Common myeloid progenitor, CD34-positive (primary cell): ENCODE measurements around the gene MYO15A.
A peak's percentile ranks its signal among the peaks of the same experiment; 100 is the strongest.
"Not testable (repeated sequence)": the region's sequence is repeated elsewhere in the genome, so short reads cannot be mapped to it uniquely, and the experiment has no call there.

Experiments
- CTCF ChIA-PET: fragments of 350-600 bp; sonication (Branson Sonifier 250); formaldehyde crosslinking; loops from one replicate; lab custom pipeline; 2021; ENCODE audit warnings: antibody characterized with exemption; lab: Charles Lee
- POLR2A ChIA-PET: fragments of 350-600 bp; sonication (Branson Sonifier 250); formaldehyde crosslinking; loops from one replicate; lab custom pipeline; 2021; ENCODE audit warnings: antibody characterized with exemption; lab: Charles Lee
- DNase-seq, 3 donors: peaks; one replicate each; pipeline versions ENCODE4 v3.0.0 to v3.0.0-alpha.2; 2013
- H3K27ac ChIP-seq, 2 experiments: 1 replicate in 1 of 2; 2 replicates in 1 of 2; pipeline ENCODE4 v1.7.0; 2013; ENCODE audit warnings: inconsistent platforms in 2 of 2, low read length in 2 of 2, mild to moderate bottlenecking in 2 of 2, low read depth in 1 of 2, moderate library complexity in 1 of 2; ENCODE audit not compliant: severe bottlenecking in 2 of 2, insufficient read depth in 1 of 2, poor library complexity in 1 of 2
- H3K27me3 ChIP-seq, 5 experiments: replicated peaks in 2 of 5; 1 replicate in 3 of 5; 2 replicates in 2 of 5; pipeline versions ENCODE4 v1.6.1 to v1.7.0; 2013; ENCODE audit warnings: low read length in 4 of 5, mild to moderate bottlenecking in 2 of 5, moderate library complexity in 2 of 5, inconsistent platforms in 1 of 5; ENCODE audit not compliant: insufficient read depth in 5 of 5, control insufficient read depth in 4 of 5
- H3K36me3 ChIP-seq, 4 experiments: 1 replicate in 2 of 4; 2 replicates in 2 of 4; pipeline versions ENCODE4 v1.6.1 to v1.7.0; 2013; ENCODE audit warnings: low read length in 3 of 4, control low read depth in 1 of 4, mild to moderate bottlenecking in 1 of 4; ENCODE audit not compliant: control insufficient read depth in 4 of 4, insufficient read depth in 4 of 4
- H3K4me1 ChIP-seq, 4 experiments: 1 replicate in 3 of 4; 2 replicates in 1 of 4; pipeline versions ENCODE4 v1.6.1 to v1.7.1; 2013; ENCODE audit warnings: low read length in 3 of 4, mild to moderate bottlenecking in 3 of 4, control low read depth in 1 of 4, inconsistent platforms in 1 of 4, moderate library complexity in 1 of 4; ENCODE audit not compliant: control insufficient read depth in 4 of 4, insufficient read depth in 4 of 4; ENCODE audit errors: control extremely low read depth in 1 of 4
- H3K4me3 ChIP-seq, 7 experiments: 1 replicate in 4 of 7; 2 replicates in 3 of 7; pipeline versions ENCODE4 v1.5.1 to v1.7.0; 2013; ENCODE audit warnings: mild to moderate bottlenecking in 7 of 7, low read length in 6 of 7, moderate library complexity in 6 of 7, inconsistent platforms in 2 of 7, low read depth in 2 of 7, control low read depth in 1 of 7; ENCODE audit not compliant: insufficient read depth in 4 of 7, control insufficient read depth in 1 of 7; ENCODE audit errors: extremely low read depth in 1 of 7
- H3K9me3 ChIP-seq, 5 experiments: 1 replicate in 4 of 5; 2 replicates in 1 of 5; pipeline versions ENCODE4 v1.6.1 to v1.7.1; 2013; ENCODE audit warnings: low read length in 4 of 5, mild to moderate bottlenecking in 2 of 5, inconsistent platforms in 1 of 5, low read depth in 1 of 5, moderate library complexity in 1 of 5; ENCODE audit not compliant: control insufficient read depth in 4 of 5, insufficient read depth in 2 of 5; ENCODE audit errors: control extremely low read depth in 1 of 5
- WGBS: methylation state at CpG from one replicate; pipeline ENCODE4 v1.1.5; 2013; ENCODE audit not compliant: insufficient coverage; 5-methylcytosine and 5-hydroxymethylcytosine counted together

Gene MYO15A

GRCh38 chr17:18203308-18203707 lies 94.8 kb downstream of the MYO15A start:
- Histone ChIP-seq H3K36me3 (peaks cover 8 to 77% (median 51%) of the 10 kb centered on the region in 4 experiments), H3K4me3 (no peak overlapping the region), H3K9me3 (no peaks in the 10 kb centered on the region), H3K4me1 (no peaks in the 10 kb centered on the region), H3K27me3 (no peaks in the 10 kb centered on the region), H3K27ac (no peak overlapping the region)
- CTCF ChIA-PET: interaction anchor here (0.7 to 3.1 kb wide), 4 partner anchors 10 to 93 kb away, joined by 3 to 10 read pairs (median 4); no protein-coding TSS in a partner anchor
- DNase-seq: no peak
- POLR2A ChIA-PET: no interaction called here
- WGBS: 98% methylated on average over 6 of the region's 7 CpGs

- no peaks in the 10 kb centered on the region for H3K9me3 ChIP-seq
- H3K4me3 ChIP-seq: no peak overlapping the region
- no peaks in the 10 kb centered on the region for H3K4me1 ChIP-seq
- ChIA-PET POLR2A (no interaction called here), CTCF (interaction anchor here (0.8 kb wide), 1 partner anchor 8 kb away, joined by 3 read pairs; no protein-coding TSS in a partner anchor)
- WGBS: 90% methylated on average over 2 of the region's 2 CpGs
- DNase-seq: no peak
- no peak overlapping the region for H3K27ac ChIP-seq
- no peaks in the 10 kb centered on the region for H3K27me3 ChIP-seq
- peaks cover 11 to 79% (median 56%) of the 10 kb centered on the region in 4 experiments for H3K36me3 ChIP-seq
These were observed 97.3 kb downstream of the MYO15A start for GRCh38 chr17:18205861-18206260.

GRCh38 chr17:18206962-18207361 lies 98.4 kb downstream of the MYO15A start:
- ChIA-PET CTCF (interaction anchor here (1.1 to 1.8 kb wide), 2 partner anchors 11 to 14 kb away, joined by 3 to 6 read pairs; no protein-coding TSS in a partner anchor), POLR2A (no interaction called here)
- H3K4me3 ChIP-seq: no peak overlapping the region
- no peak for DNase-seq
- H3K27me3 ChIP-seq: no peaks in the 10 kb centered on the region
- H3K27ac ChIP-seq: no peak overlapping the region
- H3K4me1 ChIP-seq: no peaks in the 10 kb centered on the region
- H3K36me3 ChIP-seq: peaks cover 11 to 77% (median 54%) of the 10 kb centered on the region in 4 experiments
- H3K9me3 ChIP-seq: no peaks in the 10 kb centered on the region

- H3K27ac ChIP-seq: no peak overlapping the region
- CTCF ChIA-PET: interaction anchor here (0.7 to 1.8 kb wide), 4 partner anchors 10 to 52 kb away, joined by 3 to 6 read pairs (median 4); no protein-coding TSS in a partner anchor
- no peaks in the 10 kb centered on the region for H3K9me3 ChIP-seq
- POLR2A ChIA-PET: no interaction called here
- no peak for DNase-seq
- peaks cover 11 to 71% (median 50%) of the 10 kb centered on the region in 4 experiments for H3K36me3 ChIP-seq
- WGBS: 97% methylated on average over 17 of the region's 19 CpGs
- no peaks in the 10 kb centered on the region for H3K27me3 ChIP-seq
- H3K4me3 ChIP-seq: no peak overlapping the region
- no peaks in the 10 kb centered on the region for H3K4me1 ChIP-seq
These were observed 99.5 kb downstream of the MYO15A start for GRCh38 chr17:18208092-18208491.

GRCh38 chr17:18213666-18214270 lies 105.2 kb downstream of the MYO15A start:
- H3K9me3 ChIP-seq: no peaks in the 10 kb centered on the region
- CTCF ChIA-PET: interaction anchor here (1.1 kb wide), 1 partner anchor 10 kb away, joined by 4 read pairs; no protein-coding TSS in a partner anchor

GRCh38 chr17:18216906-18217305 lies 108.3 kb downstream of the MYO15A start:
- POLR2A ChIA-PET: not testable (repeated sequence)

More at GRCh38 chr17:18213666-18214270, 105.2 kb downstream of the MYO15A start:
- no peak overlapping the region for H3K27ac ChIP-seq
- DNase-seq: peak in 1 of 3 donors; percentile 7
- 82% methylated on average over 5 of the region's 7 CpGs for WGBS
- H3K4me1 ChIP-seq: peaks cover 0 to under 1% (median 0%) of the 10 kb centered on the region in 4 experiments
- POLR2A ChIA-PET: no interaction called here
- H3K27me3 ChIP-seq: no peaks in the 10 kb centered on the region
- H3K36me3 ChIP-seq: peaks cover 2 to 24% (median 17%) of the 10 kb centered on the region in 4 experiments
- no peak overlapping the region for H3K4me3 ChIP-seq

GRCh38 chr17:18217412-18218015 lies 109.0 kb downstream of the MYO15A start:
- DNase-seq: peak; percentile 39 to 72 (median 63)
- peaks cover 0 to 2% (median 0%) of the 10 kb centered on the region in 4 experiments for H3K4me1 ChIP-seq
- CTCF ChIA-PET: interaction anchor here (1.1 to 3.2 kb wide), 5 partner anchors 8 to 77 kb away, joined by 3 to 18 read pairs (median 6); partner anchors contain the start of gene LLGL1
- H3K27me3 ChIP-seq: no peaks in the 10 kb centered on the region
- POLR2A ChIA-PET: no interaction called here
- no peak overlapping the region for H3K4me3 ChIP-seq
- no peak overlapping the region for H3K27ac ChIP-seq
- H3K9me3 ChIP-seq: no peaks in the 10 kb centered on the region
- 25% methylated on average over 5 of the region's 6 CpGs for WGBS
- H3K36me3 ChIP-seq: no peaks in the 10 kb centered on the region

More at GRCh38 chr17:18216906-18217305, 108.3 kb downstream of the MYO15A start:
- CTCF ChIA-PET: interaction anchor here (1.1 to 3.2 kb wide), 5 partner anchors 8 to 76 kb away, joined by 3 to 18 read pairs (median 6); partner anchors contain the start of gene LLGL1
- not testable (repeated sequence) for H3K4me1 ChIP-seq, H3K9me3 ChIP-seq, DNase-seq, H3K36me3 ChIP-seq, H3K27me3 ChIP-seq, H3K4me3 ChIP-seq, H3K27ac ChIP-seq
- 96% methylated on average over 10 of the region's 11 CpGs for WGBS
